ENCODE data around the gene AKT1.

The AKT1 gene

DNA sequence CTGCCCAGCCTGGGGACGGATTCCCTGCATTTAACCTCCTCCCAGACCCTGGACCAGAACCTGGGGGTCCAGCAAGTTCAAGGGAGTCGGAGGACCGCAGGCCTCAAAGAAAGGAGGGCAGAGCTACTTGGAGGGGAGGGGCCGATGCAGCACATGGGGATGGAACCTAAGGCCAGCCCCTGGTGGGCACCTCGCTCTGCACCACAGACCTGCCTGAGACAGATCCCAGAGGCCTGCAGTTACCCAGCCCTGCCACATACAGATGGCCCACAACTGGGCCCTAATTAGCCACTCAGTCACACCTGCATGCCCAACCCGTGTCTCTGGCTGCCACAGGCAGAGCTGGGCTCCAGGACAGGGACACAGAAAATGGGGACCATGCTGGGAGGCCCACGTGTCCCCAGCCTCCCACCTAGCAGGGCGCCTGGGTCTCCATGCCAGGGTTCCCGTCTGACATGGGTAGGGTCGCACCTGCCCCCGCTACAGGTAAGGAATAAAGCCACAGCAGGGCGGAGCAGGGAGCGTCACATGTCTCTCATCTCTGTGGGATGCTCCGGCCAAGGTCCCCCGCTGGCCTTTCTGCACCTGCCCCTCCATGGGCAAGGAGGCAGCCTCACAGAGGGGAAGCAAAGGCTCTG, 16.7 kb downstream of the AKT1 start:
- H3K36me3 Mint-ChIP-seq (ENCODE audit: low read depth): peaks cover 6% of the 10 kb centered on the region

DNA sequence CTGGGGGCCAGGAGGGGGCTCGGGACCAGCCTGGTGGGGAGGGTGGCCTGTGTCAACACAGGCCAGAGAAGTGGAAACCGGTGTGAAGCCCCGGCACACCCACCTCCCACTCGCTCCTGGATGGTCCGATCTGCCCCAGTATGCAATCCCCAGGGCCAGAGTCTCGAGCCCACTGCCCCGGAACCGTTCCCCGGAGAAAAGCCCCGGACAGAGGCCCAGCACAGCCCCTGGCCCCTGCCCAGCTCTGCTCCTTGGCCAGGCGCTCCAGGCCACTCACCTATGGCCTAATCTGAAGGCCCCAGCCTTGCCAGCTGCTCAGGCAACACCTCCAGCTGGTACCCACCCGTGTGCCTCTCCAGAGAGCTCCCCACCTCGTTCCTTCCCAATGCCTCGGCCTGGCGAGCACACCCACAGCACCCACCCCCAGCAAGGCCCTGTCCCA, 17.7 kb downstream of the AKT1 start:
- Mint-ChIP-seq H3K4me3 (no peak overlapping the region), H3K36me3 (ENCODE audit: low read depth) (peaks cover 8% of the 10 kb centered on the region), H3K9me3 (no peaks in the 10 kb centered on the region), H3K27ac (no peak overlapping the region), H3K4me1 (ENCODE audit: low read depth) (no peaks in the 10 kb centered on the region), H3K27me3 (ENCODE audit: low read depth) (no peaks in the 10 kb centered on the region)

More for the DNA sequence above, 16.7 kb downstream of the AKT1 start:
- Mint-ChIP-seq H3K27ac (no peak overlapping the region), H3K4me1 (ENCODE audit: low read depth) (no peaks in the 10 kb centered on the region), H3K27me3 (ENCODE audit: low read depth) (no peaks in the 10 kb centered on the region), H3K4me3 (no peak overlapping the region), H3K9me3 (no peaks in the 10 kb centered on the region)

DNA sequence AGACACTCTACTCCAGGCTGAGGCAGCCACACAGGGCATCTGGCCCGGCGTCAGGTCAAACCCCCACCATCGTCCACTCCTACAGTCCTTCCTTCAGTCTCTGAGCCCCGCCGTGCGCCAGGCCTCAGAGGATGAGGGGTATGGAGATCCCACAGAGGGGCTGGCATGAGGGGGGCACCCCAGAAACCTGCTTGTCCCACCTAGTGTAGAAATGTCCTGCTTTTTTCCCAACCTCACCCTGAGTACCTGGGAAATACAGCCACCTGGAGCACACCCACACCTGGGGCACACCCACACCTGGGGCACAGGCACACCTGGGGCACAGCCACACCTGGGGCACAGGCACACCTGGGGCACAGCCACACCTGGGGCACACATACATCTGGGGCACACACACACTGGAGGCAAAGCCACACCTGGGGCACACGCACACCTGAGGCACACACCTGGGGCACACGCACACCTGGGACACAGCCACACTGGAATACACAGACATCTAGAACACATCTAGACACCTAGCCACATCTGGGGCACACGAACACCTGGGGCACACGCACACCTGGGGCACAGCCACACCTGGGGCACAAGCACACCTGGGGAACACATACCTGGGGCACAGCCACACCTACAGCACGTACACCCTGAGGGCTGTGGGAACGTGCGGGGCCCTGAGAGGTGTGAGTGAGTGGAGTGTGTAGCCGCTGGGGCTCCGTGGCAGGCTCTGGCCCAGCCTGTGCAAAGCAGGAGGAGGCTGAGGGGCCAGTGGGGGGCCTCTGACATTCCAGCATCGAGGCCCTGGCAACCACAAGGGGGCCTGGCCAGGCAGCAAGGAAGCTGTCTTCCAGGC, 18.4 kb downstream of the AKT1 start:
- Mint-ChIP-seq H3K27ac (no peak overlapping the region), H3K9me3 (no peaks in the 10 kb centered on the region), H3K4me3 (no peak overlapping the region), H3K27me3 (ENCODE audit: low read depth) (no peaks in the 10 kb centered on the region), H3K36me3 (ENCODE audit: low read depth) (peaks cover 12% of the 10 kb centered on the region), H3K4me1 (ENCODE audit: low read depth) (no peaks in the 10 kb centered on the region)

DNA sequence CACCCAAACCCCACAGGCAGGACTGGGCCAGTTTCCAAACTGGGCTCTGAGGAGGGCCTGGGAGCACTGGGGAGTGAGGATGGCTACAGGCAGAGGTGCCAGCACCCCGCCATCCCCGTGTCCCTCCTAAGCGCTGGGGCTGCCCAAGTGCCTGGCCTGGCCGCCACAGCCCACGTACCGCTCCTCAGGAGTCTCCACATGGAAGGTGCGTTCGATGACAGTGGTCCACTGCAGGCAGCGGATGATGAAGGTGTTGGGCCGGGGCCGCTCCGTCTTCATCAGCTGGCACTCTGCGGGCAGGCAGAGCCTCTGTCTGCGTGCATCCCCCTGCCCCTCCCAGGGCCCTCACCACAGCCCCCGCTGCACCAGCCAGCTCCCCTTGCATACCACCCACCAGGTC, 19.1 kb downstream of the AKT1 start:
- Mint-ChIP-seq H3K4me3 (no peak overlapping the region), H3K27ac (no peak overlapping the region), H3K9me3 (no peaks in the 10 kb centered on the region), H3K36me3 (ENCODE audit: low read depth) (peaks cover 19% of the 10 kb centered on the region), H3K27me3 (ENCODE audit: low read depth) (no peaks in the 10 kb centered on the region), H3K4me1 (ENCODE audit: low read depth) (no peaks in the 10 kb centered on the region)

DNA sequence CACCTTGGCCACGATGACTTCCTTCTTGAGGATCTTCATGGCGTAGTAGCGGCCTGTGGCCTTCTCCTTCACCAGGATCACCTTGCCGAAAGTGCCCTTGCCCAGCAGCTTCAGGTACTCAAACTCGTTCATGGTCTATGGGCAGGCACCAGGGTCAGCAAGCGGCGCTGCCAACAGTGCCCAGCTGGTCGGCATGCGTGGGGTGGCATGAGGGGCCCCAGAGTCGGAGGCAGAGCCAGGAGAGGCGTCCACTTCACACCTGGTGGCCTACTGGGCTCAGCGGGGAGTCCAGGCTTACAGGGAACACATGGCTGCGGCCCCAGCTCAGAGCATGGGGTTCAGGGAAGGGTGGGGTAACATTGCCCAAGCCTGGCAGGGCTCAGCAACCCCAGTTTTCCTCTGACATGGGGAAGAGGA, 20.5 kb downstream of the AKT1 start:
- Mint-ChIP-seq H3K4me1 (ENCODE audit: low read depth) (no peaks in the 10 kb centered on the region), H3K9me3 (peaks cover 5% of the 10 kb centered on the region), H3K27me3 (ENCODE audit: low read depth) (no peaks in the 10 kb centered on the region), H3K27ac (no peak overlapping the region), H3K4me3 (no peak overlapping the region), H3K36me3 (ENCODE audit: low read depth) (peaks cover 28% of the 10 kb centered on the region)

DNA sequence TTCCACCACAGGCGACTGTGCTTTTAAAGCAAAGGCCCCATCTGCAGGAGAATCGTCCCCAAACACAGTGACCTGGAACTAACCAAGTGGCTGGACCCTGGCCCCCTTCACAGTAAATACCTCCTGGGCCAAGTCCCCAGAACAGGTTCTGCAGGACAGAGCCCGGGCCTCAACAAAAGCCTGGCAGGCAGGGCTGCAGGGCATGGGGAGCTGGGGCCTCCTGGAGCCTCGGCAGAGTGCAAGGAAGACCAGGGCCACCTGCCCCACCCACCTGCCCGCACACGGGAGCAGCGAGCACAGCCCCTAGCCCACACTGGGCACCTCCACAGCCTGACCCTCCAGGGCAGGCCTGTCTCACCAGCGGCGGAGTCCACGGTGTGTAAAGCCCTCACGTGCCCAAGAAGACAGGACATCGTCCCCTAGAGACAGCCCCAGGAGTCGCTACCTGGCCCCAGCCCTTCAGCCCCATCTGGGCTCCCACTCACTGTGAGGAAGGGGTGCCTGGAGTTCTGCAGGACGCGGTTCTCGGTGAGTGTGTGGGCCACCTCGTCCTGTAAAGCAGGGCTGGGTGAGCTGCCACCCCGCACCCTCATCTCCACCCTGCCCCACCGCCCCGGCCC, 21.0 kb downstream of the AKT1 start:
- H3K9me3 Mint-ChIP-seq: peaks cover 5% of the 10 kb centered on the region
- H3K27me3 Mint-ChIP-seq (ENCODE audit: low read depth): no peaks in the 10 kb centered on the region
- H3K4me3 Mint-ChIP-seq: no peak overlapping the region
- H3K4me1 Mint-ChIP-seq (ENCODE audit: low read depth): no peaks in the 10 kb centered on the region
- no peak overlapping the region for H3K27ac Mint-ChIP-seq
- H3K36me3 Mint-ChIP-seq (ENCODE audit: low read depth): peaks cover 28% of the 10 kb centered on the region

DNA sequence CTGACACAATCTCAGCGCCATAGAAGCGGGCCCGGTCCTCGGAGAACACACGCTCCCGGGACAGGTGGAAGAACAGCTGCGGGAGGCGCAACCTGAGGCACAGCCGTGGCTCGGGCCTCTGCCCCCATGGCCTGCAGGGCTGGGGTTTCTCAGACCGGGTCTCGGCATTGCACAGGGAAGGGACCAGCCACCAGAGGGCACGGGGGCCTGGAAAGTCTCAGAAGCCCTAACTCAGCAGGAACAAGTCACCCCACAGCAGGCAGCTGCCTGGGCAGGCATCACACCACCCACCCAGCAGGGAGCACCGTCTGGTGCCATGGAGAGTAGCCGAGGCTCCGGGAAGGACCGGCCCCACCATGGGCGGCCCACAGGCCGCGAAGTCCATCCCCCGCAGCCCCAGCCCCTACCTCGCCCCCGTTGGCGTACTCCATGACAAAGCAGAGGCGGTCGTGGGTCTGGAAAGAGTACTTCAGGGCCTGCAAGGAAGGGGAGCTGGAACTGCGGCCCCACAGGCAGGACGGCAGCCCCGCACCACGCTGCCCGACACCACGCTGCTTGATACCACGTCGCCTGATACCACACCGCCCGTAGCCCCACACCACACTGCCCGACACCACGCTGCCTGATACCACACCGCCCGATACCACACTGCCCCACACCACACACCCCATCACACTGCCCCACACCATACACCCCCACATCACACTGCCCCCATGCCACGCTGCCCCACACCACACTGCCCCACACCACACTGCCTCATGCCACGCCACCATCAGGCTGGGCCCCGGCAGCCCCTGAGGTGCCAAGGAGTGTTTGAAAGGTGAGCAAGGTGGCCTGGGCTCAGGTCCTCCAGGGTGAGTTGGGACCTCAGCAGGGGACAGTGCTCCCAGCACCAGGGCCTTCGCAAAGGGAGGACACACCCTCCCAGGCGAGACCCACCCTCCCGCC, 21.8 kb downstream of the AKT1 start:
- Mint-ChIP-seq H3K36me3 (ENCODE audit: low read depth) (peaks cover 28% of the 10 kb centered on the region), H3K4me1 (ENCODE audit: low read depth) (peaks cover under 1% of the 10 kb centered on the region), H3K9me3 (peaks cover 5% of the 10 kb centered on the region), H3K27ac (no peak overlapping the region), H3K4me3 (no peak overlapping the region), H3K27me3 (ENCODE audit: low read depth) (no peaks in the 10 kb centered on the region)

DNA sequence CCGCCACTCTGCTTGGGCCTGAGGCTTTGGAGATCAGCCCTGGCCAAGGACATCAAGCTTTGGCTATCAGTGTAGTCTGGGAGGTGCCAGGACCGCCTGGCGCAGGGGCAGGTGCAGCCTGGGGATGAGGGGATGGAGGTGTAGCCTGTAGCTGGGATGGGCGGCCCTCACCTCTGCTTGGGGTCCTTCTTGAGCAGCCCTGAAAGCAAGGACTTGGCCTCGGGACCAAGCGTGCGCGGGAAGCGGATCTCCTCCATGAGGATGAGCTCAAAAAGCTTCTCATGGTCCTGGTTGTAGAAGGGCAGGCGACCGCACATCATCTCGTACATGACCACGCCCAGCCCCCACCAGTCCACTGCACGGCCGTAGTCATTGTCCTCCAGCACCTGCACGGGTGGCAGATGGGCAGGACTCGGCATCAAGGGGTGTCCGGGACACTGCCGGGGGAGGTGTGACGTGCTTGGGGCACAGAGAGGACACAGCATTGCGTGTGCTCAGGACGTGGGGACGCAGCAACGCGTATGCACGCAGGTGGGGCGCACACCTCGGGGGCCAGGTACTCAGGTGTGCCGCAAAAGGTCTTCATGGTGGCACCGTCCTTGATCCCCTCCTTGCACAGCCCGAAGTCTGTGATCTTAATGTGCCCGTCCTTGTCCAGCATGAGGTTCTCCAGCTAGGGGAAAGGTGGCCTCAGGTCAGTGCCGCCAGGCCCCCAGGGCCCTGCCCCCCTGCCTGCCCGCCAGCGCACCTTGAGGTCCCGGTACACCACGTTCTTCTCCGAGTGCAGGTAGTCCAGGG, 22.6 kb downstream of the AKT1 start:
- H3K4me3 Mint-ChIP-seq: no peak overlapping the region
- H3K36me3 Mint-ChIP-seq (ENCODE audit: low read depth): peaks cover 28% of the 10 kb centered on the region
- H3K27ac Mint-ChIP-seq: no peak overlapping the region
- H3K9me3 Mint-ChIP-seq: peaks cover 5% of the 10 kb centered on the region
- H3K4me1 Mint-ChIP-seq (ENCODE audit: low read depth): peaks cover 2% of the 10 kb centered on the region
- no peaks in the 10 kb centered on the region for H3K27me3 Mint-ChIP-seq (ENCODE audit: low read depth)

DNA sequence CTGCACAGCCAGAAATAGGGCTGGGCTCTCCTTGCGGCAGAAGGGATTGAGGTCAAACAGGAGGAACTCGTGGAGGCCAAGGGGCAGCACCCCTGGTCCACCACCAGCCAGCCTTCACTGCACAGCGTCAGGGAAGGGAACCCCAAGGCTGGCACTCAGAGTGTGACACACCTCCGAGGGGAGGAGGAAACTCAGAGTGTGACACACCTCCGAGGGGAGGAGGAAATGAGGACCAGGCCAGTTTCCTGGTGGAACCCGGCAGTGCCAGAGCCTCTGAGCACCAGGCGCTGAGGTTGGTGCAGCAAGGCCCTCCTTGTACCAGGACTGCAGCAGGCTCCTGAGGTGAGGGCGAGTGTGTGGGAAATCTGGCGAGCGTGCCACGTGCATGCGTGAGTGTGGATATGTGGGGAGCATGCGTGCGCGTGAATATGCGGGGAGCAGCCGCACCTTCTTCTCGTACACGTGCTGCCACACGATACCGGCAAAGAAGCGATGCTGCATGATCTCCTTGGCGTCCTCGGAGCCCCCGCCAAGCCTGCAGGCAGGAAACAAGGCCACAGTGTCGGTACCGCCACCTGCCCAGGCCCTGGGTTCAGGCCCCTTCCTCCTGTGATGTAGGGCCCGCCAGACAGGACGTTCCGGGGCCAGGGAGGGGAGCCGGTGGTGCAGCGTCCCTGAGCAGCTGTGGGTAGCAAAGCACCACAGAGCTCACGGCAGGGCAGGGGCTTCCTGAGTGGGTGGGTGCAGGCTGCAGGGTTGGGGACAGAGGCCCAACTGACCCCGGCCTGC, 23.4 kb downstream of the AKT1 start:
- Mint-ChIP-seq H3K4me1 (ENCODE audit: low read depth) (peaks cover 2% of the 10 kb centered on the region), H3K9me3 (peaks cover 5% of the 10 kb centered on the region), H3K4me3 (no peak overlapping the region), H3K27me3 (ENCODE audit: low read depth) (no peaks in the 10 kb centered on the region), H3K27ac (no peak overlapping the region), H3K36me3 (ENCODE audit: low read depth) (peaks cover 28% of the 10 kb centered on the region)

DNA sequence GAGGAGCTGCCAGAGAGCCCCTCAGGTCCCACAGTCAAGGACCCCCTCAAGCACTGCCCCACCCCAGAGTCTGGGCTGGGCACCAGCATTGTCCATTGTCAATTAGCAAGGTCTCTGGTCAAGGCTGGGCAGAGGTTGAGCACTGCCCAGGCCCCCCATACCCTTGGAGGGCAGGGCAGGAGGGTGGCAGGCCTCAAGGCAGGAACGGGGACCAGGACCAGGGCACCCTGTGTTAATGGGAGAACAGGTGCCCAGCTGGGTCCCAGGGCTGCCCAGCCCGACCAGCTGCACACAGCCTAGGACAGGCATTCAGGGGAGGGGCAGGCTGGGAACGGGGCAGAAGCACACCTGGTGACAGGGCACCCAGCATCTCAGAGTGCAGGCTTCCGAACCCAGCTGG, 24.2 kb downstream of the AKT1 start:
- Mint-ChIP-seq H3K9me3 (peaks cover 5% of the 10 kb centered on the region), H3K4me1 (ENCODE audit: low read depth) (peaks cover 2% of the 10 kb centered on the region), H3K4me3 (no peak overlapping the region), H3K27ac (no peak overlapping the region), H3K27me3 (ENCODE audit: low read depth) (no peaks in the 10 kb centered on the region), H3K36me3 (ENCODE audit: low read depth) (peaks cover 25% of the 10 kb centered on the region)

DNA sequence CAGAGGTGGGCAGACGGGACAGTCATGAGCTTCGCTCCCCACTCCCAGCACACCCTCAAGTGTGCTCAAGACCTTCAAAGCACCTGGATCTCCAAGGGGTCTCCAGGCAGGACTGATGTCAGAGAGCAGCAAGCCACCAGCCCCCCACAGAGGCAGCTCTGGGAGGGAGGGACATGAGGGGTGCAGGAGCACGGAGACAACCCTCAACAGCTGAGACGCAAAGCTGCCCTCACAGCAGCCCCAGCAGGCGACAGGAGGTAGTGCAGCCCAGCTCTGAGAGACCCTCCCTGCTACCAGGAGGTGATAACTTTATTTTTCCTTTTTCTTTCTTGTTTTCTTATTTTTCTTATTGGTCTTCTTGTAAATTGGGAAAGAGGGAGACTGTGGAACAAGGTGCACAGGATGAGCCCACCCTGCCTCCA, 24.7 kb downstream of the AKT1 start:
- H3K9me3 Mint-ChIP-seq: peaks cover 5% of the 10 kb centered on the region
- peaks cover 22% of the 10 kb centered on the region for H3K36me3 Mint-ChIP-seq (ENCODE audit: low read depth)
- no peak overlapping the region for H3K4me3 Mint-ChIP-seq
- H3K27me3 Mint-ChIP-seq (ENCODE audit: low read depth): no peaks in the 10 kb centered on the region
- H3K4me1 Mint-ChIP-seq (ENCODE audit: low read depth): peaks cover 2% of the 10 kb centered on the region
- no peak overlapping the region for H3K27ac Mint-ChIP-seq

DNA sequence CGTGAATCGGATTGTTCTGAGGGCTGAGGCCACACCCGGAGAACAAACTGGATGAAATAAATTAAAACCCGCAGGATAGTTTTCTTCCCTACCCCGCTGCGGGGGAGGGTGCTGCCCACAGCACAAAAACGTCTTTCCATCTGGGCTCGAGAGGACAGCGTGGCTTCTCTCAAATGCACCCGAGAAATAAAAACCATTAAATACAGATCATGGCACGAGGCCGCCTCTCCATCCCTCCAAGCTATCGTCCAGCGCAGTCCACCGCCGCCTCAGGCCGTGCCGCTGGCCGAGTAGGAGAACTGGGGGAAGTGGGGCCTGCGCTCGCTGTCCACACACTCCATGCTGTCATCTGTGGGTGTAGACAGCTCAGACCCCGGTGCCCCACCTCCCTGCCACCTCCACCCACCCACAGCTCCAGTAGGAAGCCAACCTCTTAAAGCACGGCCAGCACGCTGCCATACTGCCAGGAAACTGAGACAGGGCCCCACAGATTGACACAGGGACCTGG, 25.4 kb downstream of the AKT1 start:
- Mint-ChIP-seq H3K27me3 (ENCODE audit: low read depth) (no peaks in the 10 kb centered on the region), H3K27ac (no peak overlapping the region), H3K4me3 (no peak overlapping the region), H3K4me1 (ENCODE audit: low read depth) (peaks cover 2% of the 10 kb centered on the region), H3K36me3 (ENCODE audit: low read depth) (peaks cover 22% of the 10 kb centered on the region), H3K9me3 (peaks cover 5% of the 10 kb centered on the region)
